GM12892 (cell line): ENCODE data around the gene GSTA1.

Experiments used
- POLR2A ChIP-seq: IDR thresholded peaks from 2 replicates; pipeline ENCODE4 v1.6.1; 2011; ENCODE audit warnings: low read depth, low read length, control low read depth
- POLR2AphosphoS5 ChIP-seq: IDR thresholded peaks from 2 replicates; pipeline ENCODE4 v1.6.1; 2011; ENCODE audit warnings: low read depth, low read length, control low read depth
- TAF1 ChIP-seq: IDR thresholded peaks from 2 replicates; pipeline ENCODE4 v1.6.1; 2011; ENCODE audit warnings: low read depth, mild to moderate bottlenecking, control low read depth, low read length, borderline replicate concordance

DNA sequence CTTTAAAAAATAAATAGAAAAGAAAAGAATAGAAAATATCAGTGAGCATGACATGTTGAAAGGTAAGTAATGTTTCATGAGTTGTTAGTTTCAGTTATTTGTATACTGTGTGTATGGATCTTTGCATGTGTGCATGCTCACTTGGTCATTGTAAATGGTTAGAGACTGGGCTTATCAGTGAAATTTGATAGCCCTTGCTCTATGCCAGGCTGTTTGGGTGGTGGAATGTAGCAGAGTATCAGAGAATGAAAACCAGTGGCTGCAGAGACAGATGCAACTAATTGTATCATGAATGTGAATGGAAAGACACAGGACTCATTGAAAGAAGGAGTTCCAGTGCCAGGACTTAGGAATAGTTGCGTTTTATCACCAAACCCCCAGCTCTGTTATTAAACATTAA, 44.5 kb downstream of the GSTA1 start:
- no peak for TF ChIP-seq POLR2A
- TF ChIP-seq POLR2AphosphoS5: no peak
- TF ChIP-seq TAF1: no peak
